H1 (cell line): ENCODE measurements around the gene MTMR10. TPM values are rescaled to one million over a fixed set of nuclear protein-coding genes. Genes with fewer than 3 reads are reported as not detected.

ENCODE experiments used
- CTCF ChIA-PET: fragments of 300-600 bp; sonication (Branson Sonifier 250); formaldehyde crosslinking; loops from one replicate; lab custom pipeline; 2021; ENCODE audit not compliant: partially characterized antibody; lab: Charles Lee
- POLR2A ChIA-PET: fragments of 300-600 bp; sonication (Branson Sonifier 250); formaldehyde crosslinking; loops from one replicate; lab custom pipeline; 2021; ENCODE audit warnings: inconsistent platforms; ENCODE audit not compliant: partially characterized antibody; lab: Charles Lee
- DNase-seq, 2 experiments: peaks; one replicate each; pipeline versions ENCODE4 v3.0.0 to v3.0.0-alpha.2; 2010 to 2022; ENCODE audit warnings: low spot score in 2 of 2, low read depth in 1 of 2, mixed read lengths in 1 of 2
- FAIRE-seq: peaks from 2 replicates; lab custom pipeline; 2011; peaks lifted over from hg19 to GRCh38; lab: Jason Lieb, UNC
- H2AFZ ChIP-seq: 2 replicates; pipeline ENCODE4 v1.8.1; 2012; ENCODE audit warnings: low read length, inconsistent platforms
- H2AK5ac ChIP-seq: 2 replicates; pipeline ENCODE4 v1.6.1; 2013; ENCODE audit warnings: low read depth, low read length
- H2BK120ac ChIP-seq: replicated peaks from 2 replicates; pipeline ENCODE3; 2013; ENCODE audit warnings: low read depth, low read length, inconsistent platforms
- H2BK12ac ChIP-seq: 2 replicates; pipeline ENCODE4 v1.6.1; 2013; ENCODE audit warnings: low read depth, low read length
- H2BK15ac ChIP-seq: 2 replicates; pipeline ENCODE4 v1.6.1; 2013; ENCODE audit warnings: low read length
- H2BK20ac ChIP-seq: 2 replicates; pipeline ENCODE4 v1.6.1; 2013; ENCODE audit warnings: low read length
- H2BK5ac ChIP-seq: 2 replicates; pipeline ENCODE4 v1.6.1; 2013; ENCODE audit warnings: low read depth, low read length
- H3K14ac ChIP-seq: 2 replicates; pipeline ENCODE4 v1.6.1; 2013; ENCODE audit warnings: inconsistent platforms; ENCODE audit not compliant: insufficient read length
- H3K18ac ChIP-seq: 2 replicates; pipeline ENCODE4 v1.6.1; 2013; ENCODE audit warnings: low read length; ENCODE audit errors: extremely low read depth
- H3K23ac ChIP-seq: 2 replicates; pipeline ENCODE4 v1.6.1; 2013; ENCODE audit warnings: inconsistent platforms; ENCODE audit not compliant: insufficient read length
- H3K23me2 ChIP-seq: 2 replicates; pipeline ENCODE4 v1.6.1; 2013; ENCODE audit warnings: low read depth, low read length
- H3K27ac ChIP-seq: 2 replicates; pipeline ENCODE4 v1.6.1; 2011; ENCODE audit warnings: low read depth, low read length, inconsistent platforms
- H3K27me3 ChIP-seq, 4 experiments: replicated peaks in 1 of 4; 1 replicate in 1 of 4; 2 replicates in 3 of 4; pipeline versions ENCODE4 v1.6.1 to v1.8.1; 2011 to 2013; ENCODE audit warnings: low read length in 3 of 4, mild to moderate bottlenecking in 3 of 4, inconsistent platforms in 2 of 4, mixed read lengths in 2 of 4, moderate library complexity in 1 of 4; ENCODE audit not compliant: control insufficient read depth in 3 of 4, insufficient read depth in 3 of 4; ENCODE audit errors: extremely low read depth in 1 of 4
- H3K36me3 ChIP-seq, 4 experiments: 2 replicates each; pipeline versions ENCODE4 v1.6.1 to v1.8.1; 2011 to 2013; ENCODE audit warnings: mild to moderate bottlenecking in 4 of 4, low read length in 3 of 4, moderate library complexity in 2 of 4, control low read depth in 1 of 4, inconsistent platforms in 1 of 4; ENCODE audit not compliant: insufficient read depth in 4 of 4, control insufficient read depth in 2 of 4
- H3K4ac ChIP-seq: replicated peaks from 2 replicates; pipeline ENCODE3; 2013; ENCODE audit warnings: low read length, low read depth, mixed read lengths, inconsistent platforms; ENCODE audit not compliant: insufficient read length
- H3K4me1 ChIP-seq, 4 experiments: replicated peaks in 1 of 4; 1 replicate in 1 of 4; 2 replicates in 3 of 4; pipeline versions ENCODE4 v1.6.1 to v1.8.1; 2011 to 2013; ENCODE audit warnings: low read length in 3 of 4, inconsistent platforms in 2 of 4, mixed read lengths in 1 of 4; ENCODE audit not compliant: insufficient read depth in 4 of 4, control insufficient read depth in 3 of 4
- H3K4me2 ChIP-seq, 2 experiments: 2 replicates each; pipeline versions ENCODE4 v1.6.1 to v1.8.1; 2011 to 2013; ENCODE audit warnings: low read depth in 2 of 2, low read length in 2 of 2, control low read depth in 1 of 2, inconsistent platforms in 1 of 2, mild to moderate bottlenecking in 1 of 2; ENCODE audit not compliant: insufficient read depth in 1 of 2
- H3K4me3 ChIP-seq, 4 experiments: fragments of 200-600, 300-600 bp in 1 of 4; sonication (generic), shearing (Covaris generic), sonication (Bioruptor Twin) in 1 of 4; 2 replicates each; pipeline versions ENCODE4 v1.5.1 to v1.8.1; 2011 to 2016; ENCODE audit warnings: low read length in 4 of 4, low read depth in 3 of 4, control low read depth in 2 of 4, inconsistent platforms in 2 of 4, mild to moderate bottlenecking in 2 of 4, mixed read lengths in 1 of 4, moderate library complexity in 1 of 4; ENCODE audit not compliant: insufficient read depth in 2 of 4; ENCODE audit errors: extremely low read depth in 1 of 4
- H3K56ac ChIP-seq: replicated peaks from 2 replicates; pipeline ENCODE3; 2013; ENCODE audit warnings: low read depth, mild to moderate bottlenecking, mixed read lengths, low read length, inconsistent platforms; ENCODE audit not compliant: insufficient read length
- H3K79me1 ChIP-seq: 2 replicates; pipeline ENCODE4 v1.6.1; 2013; ENCODE audit warnings: low read depth, low read length, control low read depth
- H3K79me2 ChIP-seq, 2 experiments: 2 replicates each; pipeline versions ENCODE4 v1.6.1 to v1.8.1; 2012 to 2013; ENCODE audit warnings: low read length in 2 of 2, mild to moderate bottlenecking in 2 of 2, inconsistent platforms in 1 of 2; ENCODE audit not compliant: insufficient read depth in 2 of 2, control insufficient read depth in 1 of 2
- H3K9ac ChIP-seq, 4 experiments: replicated peaks in 1 of 4; 1 replicate in 1 of 4; 2 replicates in 3 of 4; pipeline versions ENCODE4 v1.6.1 to v1.8.1; 2011 to 2013; ENCODE audit warnings: low read depth in 3 of 4, low read length in 3 of 4, control low read depth in 2 of 4, mild to moderate bottlenecking in 2 of 4, moderate library complexity in 2 of 4, inconsistent platforms in 1 of 4; ENCODE audit errors: extremely low read depth in 1 of 4
- H3K9me3 ChIP-seq, 2 experiments: 2 replicates each; pipeline versions ENCODE4 v1.6.1 to v1.8.1; 2012 to 2013; ENCODE audit warnings: mild to moderate bottlenecking in 2 of 2, moderate library complexity in 2 of 2, control low read depth in 1 of 2, inconsistent platforms in 1 of 2, low read depth in 1 of 2, low read length in 1 of 2, mixed read lengths in 1 of 2; ENCODE audit not compliant: insufficient read depth in 2 of 2
- H4K20me1 ChIP-seq, 2 experiments: replicated peaks in 1 of 2; 2 replicates each; pipeline versions ENCODE3 to v1.8.1; 2011 to 2013; ENCODE audit warnings: inconsistent platforms in 2 of 2, low read length in 2 of 2, mild to moderate bottlenecking in 1 of 2; ENCODE audit not compliant: insufficient read depth in 2 of 2, control insufficient read depth in 1 of 2
- H4K5ac ChIP-seq: 2 replicates; pipeline ENCODE4 v1.6.1; 2013; ENCODE audit warnings: low read length, low read depth, mixed read lengths, inconsistent platforms; ENCODE audit not compliant: insufficient read length
- H4K8ac ChIP-seq: 2 replicates; pipeline ENCODE4 v1.8.0; 2013; ENCODE audit warnings: mild to moderate bottlenecking, moderate library complexity, low read length, inconsistent platforms; ENCODE audit not compliant: insufficient read depth; ENCODE audit errors: extremely low read depth
- H4K91ac ChIP-seq: replicated peaks from 2 replicates; pipeline ENCODE3; 2013; ENCODE audit warnings: low read length, mixed read lengths, inconsistent platforms; ENCODE audit not compliant: insufficient read length
- CBX8 ChIP-seq: fragments of 300-800, 300-1000 bp; sonication (generic); IDR thresholded peaks from 2 replicates; pipeline ENCODE4 v1.7.1; 2016; ENCODE audit warnings: low read depth, low read length, borderline replicate concordance
- CEBPB ChIP-seq: IDR thresholded peaks from 2 replicates; pipeline ENCODE4 v1.6.1; 2012; ENCODE audit warnings: low read depth, low read length
- CREB1 ChIP-seq: IDR thresholded peaks from 2 replicates; pipeline ENCODE4 v1.6.1; 2012; ENCODE audit warnings: inconsistent platforms
- EZH2 ChIP-seq: fragments of 200-600 bp; sonication (generic); IDR thresholded peaks from 2 replicates; pipeline ENCODE4 v1.7.1; 2012; ENCODE audit warnings: low read depth, mild to moderate bottlenecking, moderate library complexity, low read length, inconsistent platforms; ENCODE audit not compliant: severe bottlenecking
- GTF2F1 ChIP-seq: IDR thresholded peaks from 2 replicates; pipeline ENCODE4 v1.6.1; 2012; ENCODE audit warnings: low read depth, low read length, improper control_type of control experiment, borderline replicate concordance
- KDM1A ChIP-seq: fragments of 200-600, 300-600 bp; sonication (generic); IDR thresholded peaks from 2 replicates; pipeline ENCODE4 v1.7.1; 2016; ENCODE audit warnings: mild to moderate bottlenecking, low read length, borderline replicate concordance
- MAFK ChIP-seq: IDR thresholded peaks from 2 replicates; pipeline ENCODE4 v1.6.1; 2012; ENCODE audit warnings: low read depth, mild to moderate bottlenecking, improper control_type of control experiment, low read length
- SRF ChIP-seq: IDR thresholded peaks from 2 replicates; pipeline ENCODE4 v1.6.1; 2011; ENCODE audit warnings: mild to moderate bottlenecking, low read depth, low read length, moderate library complexity
- TAF1 ChIP-seq: IDR thresholded peaks from 2 replicates; pipeline ENCODE4 v1.6.1; 2011; ENCODE audit warnings: mild to moderate bottlenecking, low read depth, low read length
- WGBS, 2 experiments: shearing (Covaris generic) in 1 of 2; methylation state at CpG; one replicate each; pipeline versions ENCODE4 v1.1.6 to v1.1.7; 2013 to 2015; ENCODE audit warnings: low lambda C conversion rate in 2 of 2, mixed read lengths in 2 of 2, inconsistent platforms in 1 of 2, low coverage in 1 of 2, missing lambda C conversion rate in 1 of 2; ENCODE audit not compliant: insufficient replicate concordance in 2 of 2, insufficient coverage in 1 of 2, insufficient read length in 1 of 2; ENCODE audit errors: extremely low coverage in 1 of 2, missing lambda C conversion rate in 1 of 2; 5-methylcytosine and 5-hydroxymethylcytosine counted together
- polyA plus RNA-seq, 7 experiments: library from polyadenylated mRNA; depleted of rRNA in 3 of 7; stranded (reverse) in 5 of 7; unstranded in 2 of 7; fragments of >200 nt in 5 of 7; fragments of 200-250 nt in 2 of 7; gene quantifications; 1 replicate in 5 of 7; 2 replicates in 1 of 7; 4 replicates in 1 of 7; pipeline versions ENCODE4 v1.2.1 to v1.2.3, GENCODE V29; 2011 to 2013; ENCODE audit warnings: missing spikeins in 2 of 7, mixed read lengths in 2 of 7
- total RNA-seq: library from RNA; stranded (reverse); fragmentation: NEBNext Ultra II Directional; extraction: Animal tissue kit (Norgen Biotek cat#: 25700); gene quantifications from 2 replicates; pipeline ENCODE4 v1.2.1, GENCODE V29; 2021

MTMR10 gene
- total and polyA plus RNA-seq, 2 of the 8 experiments (the other 6 are each of a cell fraction or from before 2014, with no cell fraction given): 3.8 to 13.1 TPM

- Histone ChIP-seq H4K5ac (no peak overlapping the region), H3K27me3 (no peaks in the 10 kb centered on the region), H3K23ac (no peak overlapping the region), H3K56ac (no peak overlapping the region), H3K14ac (no peak overlapping the region), H3K4me3 (no peak overlapping the region), H2BK5ac (no peak overlapping the region), H3K23me2 (no peaks in the 10 kb centered on the region), H3K9ac (no peak overlapping the region), H2BK120ac (no peak overlapping the region), H2BK12ac (no peak overlapping the region), H3K4me1 (peaks cover 0 to 6% (median 2%) of the 10 kb centered on the region in 4 experiments; a peak in 4 of 7 replicates), H4K8ac (no peak overlapping the region), H3K27ac (no peak overlapping the region), H2AK5ac (no peak overlapping the region), H3K9me3 (no peaks in the 10 kb centered on the region), H2AFZ (no peak overlapping the region), H3K4me2 (no peak overlapping the region), H3K18ac (no peak overlapping the region), H2BK20ac (no peak overlapping the region), H2BK15ac (no peak overlapping the region), H3K79me1 (no peaks in the 10 kb centered on the region), H4K20me1 (no peaks in the 10 kb centered on the region), H4K91ac (no peak overlapping the region), H3K36me3 (no peaks in the 10 kb centered on the region), H3K4ac (no peak overlapping the region), H3K79me2 (no peaks in the 10 kb centered on the region)
- no peak for DNase-seq
- FAIRE-seq: no peak
- WGBS, 2 experiments: 81% methylated on average over 3 of the region's 3 CpGs; no CpG with 5 or more reads in 1 of the 2 experiments
- no peak for TF ChIP-seq CEBPB
- TF ChIP-seq CREB1: no peak
- TF ChIP-seq TAF1: no peak
- no peak for TF ChIP-seq CBX8
- no peak for TF ChIP-seq GTF2F1
- no peak for TF ChIP-seq MAFK
- no peak for TF ChIP-seq EZH2
- TF ChIP-seq KDM1A: no peak
- TF ChIP-seq SRF: no peak
- CTCF ChIA-PET: interaction anchor here (0.6 kb wide), 1 partner anchor 197 kb away, joined by 3 read pairs; no protein-coding TSS in a partner anchor
- POLR2A ChIA-PET: interaction anchor here (3.2 kb wide), 1 partner anchor 9 kb away, joined by 13 read pairs; the partner anchor contains the start of gene MTMR10
Measured at GRCh38 chr15:30999729-31000128, 8.3 kb upstream of the MTMR10 start.
